MM.1S (cell line): ENCODE data around the gene TENT4A.

Experiments used
- DNase-seq: peaks from one replicate; pipeline ENCODE4 v3.0.0-alpha.2; 2015
- H2AFZ ChIP-seq: fragments of 300-600 bp; sonication (generic); 2 replicates; pipeline ENCODE4 v1.6.0; 2016; ENCODE audit warnings: antibody characterized with exemption, low read length
- H3F3A ChIP-seq: fragments of 300-600 bp; sonication (generic); 2 replicates; pipeline ENCODE4 v1.6.1; 2016; ENCODE audit warnings: mild to moderate bottlenecking, antibody characterized with exemption, low read length, moderate library complexity, mixed read lengths; ENCODE audit not compliant: insufficient read depth
- H3K27ac ChIP-seq: fragments of 300-600 bp; sonication (generic); 2 replicates; pipeline ENCODE4 v1.5.1; 2016; ENCODE audit warnings: mild to moderate bottlenecking, low read length
- H3K27me3 ChIP-seq: fragments of 300-600 bp; sonication (generic); replicated peaks from 2 replicates; pipeline ENCODE4 v1.6.0; 2016; ENCODE audit warnings: low read length; ENCODE audit not compliant: insufficient read depth
- H3K36me3 ChIP-seq: fragments of 300-600 bp; sonication (generic); replicated peaks from 2 replicates; pipeline ENCODE4 v1.6.1; 2016; ENCODE audit warnings: mild to moderate bottlenecking, low read length, mixed read lengths; ENCODE audit not compliant: insufficient read depth
- H3K4me1 ChIP-seq: fragments of 300-600 bp; sonication (generic); 2 replicates; pipeline ENCODE4 v1.6.1; 2016; ENCODE audit warnings: low read length, mixed read lengths
- H3K4me2 ChIP-seq: fragments of 300-600 bp; sonication (generic); 2 replicates; pipeline ENCODE4 v1.6.0; 2016; ENCODE audit warnings: low read depth, low read length
- H3K4me3 ChIP-seq: fragments of 300-600 bp; sonication (generic); 2 replicates; pipeline ENCODE4 v1.5.1; 2016; ENCODE audit warnings: low read length, mixed read lengths
- H3K79me2 ChIP-seq: fragments of 300-600 bp; sonication (generic); 2 replicates; pipeline ENCODE4 v1.6.1; 2016; ENCODE audit warnings: mixed run types, low read length, mixed read lengths
- H3K9ac ChIP-seq: fragments of 300-600 bp; sonication (generic); 2 replicates; pipeline ENCODE4 v1.6.1; 2016; ENCODE audit warnings: low read length, mixed read lengths
- H3K9me2 ChIP-seq: fragments of 300-600 bp; sonication (generic); replicated peaks from 2 replicates; pipeline ENCODE4 v1.6.1; 2016; ENCODE audit warnings: mild to moderate bottlenecking, low read length, mixed read lengths; ENCODE audit not compliant: insufficient read depth
- H3K9me3 ChIP-seq: fragments of 300-600 bp; sonication (generic); replicated peaks from 2 replicates; pipeline ENCODE4 v1.6.1; 2016; ENCODE audit warnings: mild to moderate bottlenecking, low read length, mixed read lengths; ENCODE audit not compliant: insufficient read depth
- H4K20me1 ChIP-seq: fragments of 300-600 bp; sonication (generic); 2 replicates; pipeline ENCODE4 v1.6.1; 2016; ENCODE audit warnings: mild to moderate bottlenecking, low read length, moderate library complexity, mixed read lengths; ENCODE audit not compliant: insufficient read depth
- CTCF ChIP-seq: fragments of 300-600 bp; sonication (generic); IDR thresholded peaks from 2 replicates; pipeline ENCODE4 v1.5.1; 2016; ENCODE audit warnings: antibody characterized with exemption, low read length, mixed read lengths
- EZH2 ChIP-seq: fragments of 300-600 bp; sonication (generic); optimal IDR thresholded peaks from 2 replicates; pipeline ENCODE3; 2017; ENCODE audit warnings: low read depth, mild to moderate bottlenecking, antibody characterized with exemption, low read length, mixed read lengths
- EZH2phosphoT487 ChIP-seq: fragments of 300-600 bp; sonication (generic); IDR thresholded peaks from 2 replicates; pipeline ENCODE4 v1.6.1; 2018; ENCODE audit warnings: antibody characterized with exemption, low read length

TENT4A gene

GRCh38 chr5:6715271-6715670, 2.0 kb downstream of the TENT4A start:
- H3F3A ChIP-seq = peaks cover 25% of the 10 kb centered on the region
- no peak overlapping the region for H2AFZ ChIP-seq
- peaks cover 42% of the 10 kb centered on the region for H3K4me1 ChIP-seq
- H3K9me2 ChIP-seq = no peaks in the 10 kb centered on the region
- H4K20me1 ChIP-seq = peaks cover 18% of the 10 kb centered on the region
- DNase-seq = no peak
- peak overlapping the region; percentile 60 for H3K9ac ChIP-seq
- peaks cover 60% of the 10 kb centered on the region for H3K79me2 ChIP-seq
- H3K9me3 ChIP-seq = no peaks in the 10 kb centered on the region
- H3K36me3 ChIP-seq = peaks cover 5% of the 10 kb centered on the region; the same call in 1 of the 2 replicates
- TF ChIP-seq EZH2phosphoT487 = no peak
- TF ChIP-seq EZH2 = no peak
- TF ChIP-seq CTCF = no peak
- peak overlapping the region; percentile 68 for H3K4me3 ChIP-seq
- no peaks in the 10 kb centered on the region for H3K27me3 ChIP-seq
- peak overlapping the region; percentile 1; the same call in 1 of the 2 replicates for H3K27ac ChIP-seq
- peak overlapping the region; percentile 91 for H3K4me2 ChIP-seq

GRCh38 chr5:6715758-6716628, 2.8 kb downstream of the TENT4A start:
- Histone ChIP-seq H3K4me3 (peak overlapping the region; percentile 68), H3K4me1 (peaks cover 46% of the 10 kb centered on the region), H3K36me3 (peaks cover 5% of the 10 kb centered on the region; the same call in 1 of the 2 replicates), H4K20me1 (peaks cover 18% of the 10 kb centered on the region), H3K79me2 (peaks cover 66% of the 10 kb centered on the region), H3F3A (peaks cover 28% of the 10 kb centered on the region), H3K9me2 (no peaks in the 10 kb centered on the region), H3K9ac (peak overlapping the region; percentile 60; the same call in 1 of the 2 replicates), H3K27me3 (no peaks in the 10 kb centered on the region), H3K4me2 (peak overlapping the region; percentile 91), H3K9me3 (no peaks in the 10 kb centered on the region), H3K27ac (peak overlapping the region; percentile 1; the same call in 1 of the 2 replicates), H2AFZ (no peak overlapping the region)
- TF ChIP-seq EZH2phosphoT487 = no peak
- no peak for TF ChIP-seq EZH2
- no peak for TF ChIP-seq CTCF
- DNase-seq = peak; percentile 58

GRCh38 chr5:6716629-6717149, 3.5 kb downstream of the TENT4A start:
- Histone ChIP-seq H3K4me2 (peak overlapping the region; percentile 91), H3K27me3 (no peaks in the 10 kb centered on the region), H3K9me3 (no peaks in the 10 kb centered on the region), H3F3A (peaks cover 32% of the 10 kb centered on the region), H3K9me2 (no peaks in the 10 kb centered on the region), H3K79me2 (peaks cover 73% of the 10 kb centered on the region), H3K4me3 (peak overlapping the region; percentile 68), H3K36me3 (peaks cover 5% of the 10 kb centered on the region; the same call in 1 of the 2 replicates), H4K20me1 (peaks cover 18% of the 10 kb centered on the region), H3K27ac (no peak overlapping the region), H3K4me1 (peaks cover 46% of the 10 kb centered on the region), H3K9ac (no peak overlapping the region), H2AFZ (no peak overlapping the region)
- DNase-seq = no peak
- TF ChIP-seq CTCF = no peak
- TF ChIP-seq EZH2phosphoT487 = no peak
- no peak for TF ChIP-seq EZH2
